HepG2 (cell line): ENCODE measurements around the gene TUT7.

Experiments
- POLR2AphosphoS5 ChIP-seq: IDR thresholded peaks from 2 replicates; pipeline ENCODE4 v1.6.1; 2012; ENCODE audit warnings: low read depth, low read length
- SUZ12 ChIP-seq: fragments of 150-350 bp; IDR thresholded peaks from 2 replicates; pipeline ENCODE4 v1.6.1; 2014; ENCODE audit warnings: low read depth, low read length
- TCF7 ChIP-seq: sonication (generic); IDR thresholded peaks from 2 replicates; pipeline ENCODE4 v1.6.1; 2016; ENCODE audit warnings: antibody characterized with exemption, low read depth
- TF ChIP-seq, protein P1 (sequence below), 2 experiments: IDR thresholded peaks; 2 replicates each; pipeline ENCODE4 v1.6.1; 2011 to 2012; ENCODE audit warnings: low read length in 2 of 2, borderline replicate concordance in 1 of 2, low read depth in 1 of 2, mild to moderate bottlenecking in 1 of 2, moderate library complexity in 1 of 2

DNA sequence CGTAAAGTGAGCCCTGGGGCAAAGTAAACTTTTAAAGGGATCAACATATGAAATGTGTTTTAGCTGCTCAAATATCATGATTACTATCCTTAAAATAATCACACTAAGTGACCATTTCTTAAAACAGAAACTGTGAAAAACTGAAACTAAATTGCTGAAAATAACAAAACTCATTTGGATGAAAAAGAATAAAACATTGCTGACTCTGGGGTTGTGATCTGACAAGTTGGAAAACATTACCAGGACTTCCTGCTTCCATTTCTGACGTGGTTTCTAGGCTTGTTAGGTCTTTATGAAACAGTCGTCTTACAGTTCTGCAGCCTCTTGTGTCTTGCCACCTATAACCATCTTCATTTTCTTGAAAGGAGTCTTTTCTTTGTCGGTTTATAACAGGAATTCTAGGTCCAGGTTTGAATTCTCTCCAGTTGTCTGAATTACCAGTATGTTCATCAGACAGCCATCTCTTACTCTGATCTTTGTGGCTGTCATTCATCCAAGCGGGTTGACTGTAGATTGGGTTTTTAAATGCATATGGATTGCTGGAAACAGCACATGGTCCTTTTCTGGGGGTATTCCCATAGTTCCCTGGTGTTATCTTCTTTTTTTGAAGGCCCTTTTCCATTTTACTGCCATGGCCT, 1.7 kb downstream of the TUT7 start:
- TF ChIP-seq TCF7 (no peak), POLR2AphosphoS5 (no peak), SUZ12 (no peak)
- TF ChIP-seq, protein P1, sequence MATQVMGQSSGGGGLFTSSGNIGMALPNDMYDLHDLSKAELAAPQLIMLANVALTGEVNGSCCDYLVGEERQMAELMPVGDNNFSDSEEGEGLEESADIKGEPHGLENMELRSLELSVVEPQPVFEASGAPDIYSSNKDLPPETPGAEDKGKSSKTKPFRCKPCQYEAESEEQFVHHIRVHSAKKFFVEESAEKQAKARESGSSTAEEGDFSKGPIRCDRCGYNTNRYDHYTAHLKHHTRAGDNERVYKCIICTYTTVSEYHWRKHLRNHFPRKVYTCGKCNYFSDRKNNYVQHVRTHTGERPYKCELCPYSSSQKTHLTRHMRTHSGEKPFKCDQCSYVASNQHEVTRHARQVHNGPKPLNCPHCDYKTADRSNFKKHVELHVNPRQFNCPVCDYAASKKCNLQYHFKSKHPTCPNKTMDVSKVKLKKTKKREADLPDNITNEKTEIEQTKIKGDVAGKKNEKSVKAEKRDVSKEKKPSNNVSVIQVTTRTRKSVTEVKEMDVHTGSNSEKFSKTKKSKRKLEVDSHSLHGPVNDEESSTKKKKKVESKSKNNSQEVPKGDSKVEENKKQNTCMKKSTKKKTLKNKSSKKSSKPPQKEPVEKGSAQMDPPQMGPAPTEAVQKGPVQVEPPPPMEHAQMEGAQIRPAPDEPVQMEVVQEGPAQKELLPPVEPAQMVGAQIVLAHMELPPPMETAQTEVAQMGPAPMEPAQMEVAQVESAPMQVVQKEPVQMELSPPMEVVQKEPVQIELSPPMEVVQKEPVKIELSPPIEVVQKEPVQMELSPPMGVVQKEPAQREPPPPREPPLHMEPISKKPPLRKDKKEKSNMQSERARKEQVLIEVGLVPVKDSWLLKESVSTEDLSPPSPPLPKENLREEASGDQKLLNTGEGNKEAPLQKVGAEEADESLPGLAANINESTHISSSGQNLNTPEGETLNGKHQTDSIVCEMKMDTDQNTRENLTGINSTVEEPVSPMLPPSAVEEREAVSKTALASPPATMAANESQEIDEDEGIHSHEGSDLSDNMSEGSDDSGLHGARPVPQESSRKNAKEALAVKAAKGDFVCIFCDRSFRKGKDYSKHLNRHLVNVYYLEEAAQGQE (IDR thresholded peaks at IDR 0.05; ENCODE audit: borderline replicate concordance in 1 of 2, low read depth in 1 of 2, low read length in 2 of 2) = no peak
